ENCODE measurements around the gene PER3. TPM values are rescaled to one million over a fixed set of nuclear protein-coding genes. Genes with fewer than 3 reads are reported as not detected.

Gene PER3
- total and polyA plus RNA-seq, 2 of the 8 experiments (the other 6 are each of a cell fraction or from before 2014, with no cell fraction given), result 8.3 to 9.3 TPM

DNA sequence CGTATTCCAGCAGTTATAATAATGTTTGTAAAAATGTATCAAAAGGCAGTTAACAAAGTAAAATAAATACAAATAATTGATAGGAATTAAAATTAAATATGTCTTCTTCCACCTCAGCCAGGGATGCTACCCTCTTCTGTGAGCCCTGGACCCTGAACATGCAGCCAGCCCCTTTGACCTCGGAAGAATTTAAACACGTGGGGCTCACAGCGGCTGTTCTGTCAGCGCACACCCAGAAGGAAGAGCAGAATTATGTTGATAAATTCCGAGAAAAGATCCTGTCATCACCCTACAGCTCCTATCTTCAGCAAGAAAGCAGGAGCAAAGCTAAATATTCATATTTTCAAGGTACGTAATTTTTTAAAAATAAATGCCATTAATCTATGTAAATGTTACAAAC is 42.3 kb downstream of the PER3 start:
- no peaks in the 10 kb centered on the region for H3K27me3 ChIP-seq (replicated peaks in 1 of 4; ENCODE audit: control insufficient read depth in 3 of 4, extremely low read depth in 1 of 4, insufficient read depth in 3 of 4, low read length in 3 of 4)
- no peak overlapping the region for H2BK12ac ChIP-seq (ENCODE audit: low read depth, low read length)
- no peak overlapping the region for H3K4me3 ChIP-seq (ENCODE audit: extremely low read depth in 1 of 4, insufficient read depth in 2 of 4, low read depth in 3 of 4, low read length in 4 of 4)
- no peaks in the 10 kb centered on the region for H3K79me1 ChIP-seq (ENCODE audit: low read depth, low read length)
- H4K8ac ChIP-seq (ENCODE audit: extremely low read depth, insufficient read depth, low read length), result no peak overlapping the region
- no peak overlapping the region for H4K5ac ChIP-seq (ENCODE audit: insufficient read length, low read depth, low read length)
- no peak overlapping the region for H3K18ac ChIP-seq (ENCODE audit: extremely low read depth, low read length)
- ChIA-PET POLR2A (ENCODE audit: partially characterized antibody) (no interaction called here), CTCF (ENCODE audit: partially characterized antibody) (interaction anchor here (1.1 kb wide), 2 partner anchors 94 to 116 kb away, joined by 3 read pairs; no protein-coding TSS in a partner anchor)
- H3K14ac ChIP-seq (ENCODE audit: insufficient read length), result no peak overlapping the region
- no peaks in the 10 kb centered on the region for H3K79me2 ChIP-seq (ENCODE audit: control insufficient read depth in 1 of 2, insufficient read depth in 2 of 2, low read length in 2 of 2)
- H3K4me1 ChIP-seq (replicated peaks in 1 of 4; ENCODE audit: control insufficient read depth in 3 of 4, insufficient read depth in 4 of 4, low read length in 3 of 4), result no peaks in the 10 kb centered on the region
- H4K20me1 ChIP-seq (replicated peaks in 1 of 2; ENCODE audit: control insufficient read depth in 1 of 2, insufficient read depth in 2 of 2, low read length in 2 of 2), result no peaks in the 10 kb centered on the region
- H2BK120ac ChIP-seq (replicated peaks; ENCODE audit: low read depth, low read length), result no peak overlapping the region
- H3K36me3 ChIP-seq (ENCODE audit: control insufficient read depth in 2 of 4, insufficient read depth in 4 of 4, low read length in 3 of 4), result peaks cover 2 to 35% (median 6%) of the 10 kb centered on the region in 4 experiments; a peak in 5 of 8 replicates
- no peak overlapping the region for H2AFZ ChIP-seq (ENCODE audit: low read length)
- no peak overlapping the region for H3K9ac ChIP-seq (replicated peaks in 1 of 4; ENCODE audit: extremely low read depth in 1 of 4, low read depth in 3 of 4, low read length in 3 of 4)
- DNase-seq (ENCODE audit: low read depth in 1 of 2, low spot score in 2 of 2) (no peak), FAIRE-seq (no peak)
- H3K27ac ChIP-seq (ENCODE audit: low read depth, low read length), result no peak overlapping the region
- H3K4ac ChIP-seq (replicated peaks; ENCODE audit: insufficient read length, low read depth, low read length), result no peak overlapping the region
- no peak overlapping the region for H4K91ac ChIP-seq (replicated peaks; ENCODE audit: insufficient read length, low read length)
- H2AK5ac ChIP-seq (ENCODE audit: low read depth, low read length), result no peak overlapping the region
- no peak overlapping the region for H2BK20ac ChIP-seq (ENCODE audit: low read length)
- H2BK15ac ChIP-seq (ENCODE audit: low read length), result no peak overlapping the region
- no peak overlapping the region for H3K4me2 ChIP-seq (ENCODE audit: insufficient read depth in 1 of 2, low read depth in 2 of 2, low read length in 2 of 2)
- H3K9me3 ChIP-seq (ENCODE audit: insufficient read depth in 2 of 2, low read depth in 1 of 2, low read length in 1 of 2), result no peaks in the 10 kb centered on the region
- WGBS, 2 experiments (ENCODE audit: extremely low coverage in 1 of 2, insufficient coverage in 1 of 2, insufficient read length in 1 of 2, insufficient replicate concordance in 2 of 2, low coverage in 1 of 2, low lambda C conversion rate in 2 of 2, missing lambda C conversion rate in 1 of 2), result 92% methylated on average over 7 of the region's 7 CpGs; no CpG with 5 or more reads in 1 of the 2 experiments
- H2BK5ac ChIP-seq (ENCODE audit: low read depth, low read length), result no peak overlapping the region
- no peak overlapping the region for H3K56ac ChIP-seq (replicated peaks; ENCODE audit: insufficient read length, low read depth, low read length)
- H3K23me2 ChIP-seq (ENCODE audit: low read depth, low read length), result no peaks in the 10 kb centered on the region
- no peak overlapping the region for H3K23ac ChIP-seq (ENCODE audit: insufficient read length)
- TF ChIP-seq JUND (IDR thresholded peaks at IDR 0.05; ENCODE audit: low read length) (no peak), RNF2 (IDR thresholded peaks at IDR 0.05; ENCODE audit: borderline replicate concordance, low read depth, low read length, missing control alignments, poor library complexity, severe bottlenecking) (no peak), CBX8 (IDR thresholded peaks at IDR 0.05; ENCODE audit: borderline replicate concordance, low read depth, low read length) (no peak), SUZ12 (IDR thresholded peaks at IDR 0.05; ENCODE audit: low read length) (no peak), TCF12 (IDR thresholded peaks at IDR 0.05; ENCODE audit: low read depth, low read length) (no peak), POU5F1 (IDR thresholded peaks at IDR 0.05; ENCODE audit: low read depth, low read length) (no peak), BACH1 (IDR thresholded peaks at IDR 0.05; ENCODE audit: low read length) (no peak), BRCA1 (IDR thresholded peaks at IDR 0.05; ENCODE audit: low read depth, low read length) (no peak), HDAC6 (IDR thresholded peaks at IDR 0.05; ENCODE audit: low read depth, low read length) (no peak), CREB1 (IDR thresholded peaks at IDR 0.05) (no peak), POLR2A (IDR thresholded peaks at IDR 0.05; ENCODE audit: control extremely low read depth in 1 of 2, low read depth in 2 of 2, low read length in 2 of 2) (no peak), POLR2AphosphoS5 (IDR thresholded peaks at IDR 0.05; ENCODE audit: low read depth, low read length) (no peak), RBBP5 (IDR thresholded peaks at IDR 0.05; ENCODE audit: borderline replicate concordance, low read depth, low read length) (no peak), CHD2 (IDR thresholded peaks at IDR 0.05; ENCODE audit: low read length) (no peak), TAF7 (optimal IDR thresholded peaks at IDR 0.05; ENCODE audit: borderline replicate concordance, low read depth, low read length) (no peak), TAF1 (IDR thresholded peaks at IDR 0.05; ENCODE audit: low read depth, low read length) (no peak), ZNF274 (IDR thresholded peaks at IDR 0.05; ENCODE audit: borderline replicate concordance, extremely low read depth, low read length) (no peak)

Measured in H1 (cell line).